IMR-90 (cell line): ENCODE data around the gene ADCY1. TPM values are rescaled to one million over a fixed set of nuclear protein-coding genes. Genes with fewer than 3 reads are reported as not detected.

Experiments
- ATAC-seq: fragments of 200-7000 bp; cut with Tn5 transposase; 2 replicates; pipeline ENCODE4 v1.9.1; 2020; ENCODE audit warnings: low read depth, mild to moderate bottlenecking, moderate library complexity
- BruUV-seq: library from RNA; stranded (reverse); fragments of 400-500 nt; replicated peaks from 2 replicates; lab custom pipeline; 2021; lab: Mats Ljungman, UMichigan
- CTCF ChIA-PET: fragments of 300-600 bp; formaldehyde crosslinking; extraction: SDS; loops from one replicate; lab custom pipeline; 2021; ENCODE audit warnings: antibody characterized with exemption; lab: Yijun Ruan, JAX
- POLR2A ChIA-PET: fragments of 300-600 bp; sonication (Branson Sonifier 250); formaldehyde crosslinking; loops from one replicate; lab custom pipeline; 2022; ENCODE audit warnings: antibody characterized with exemption; ENCODE audit not compliant: unreplicated experiment; lab: Charles Lee
- DNase-seq: peaks from one replicate; pipeline ENCODE4 v3.0.0; 2013
- H2AFZ ChIP-seq: replicated peaks from 2 replicates; pipeline ENCODE3; 2013; ENCODE audit warnings: low read length, mild to moderate bottlenecking; ENCODE audit not compliant: poor library complexity
- H2AK5ac ChIP-seq: 2 replicates; pipeline ENCODE4 v1.6.1; 2013; ENCODE audit warnings: low read depth, low read length, inconsistent platforms
- H2AK9ac ChIP-seq: replicated peaks from 2 replicates; pipeline ENCODE3; 2013; ENCODE audit warnings: mild to moderate bottlenecking, low read depth, low read length, moderate library complexity; ENCODE audit not compliant: poor library complexity
- H2BK120ac ChIP-seq: 2 replicates; pipeline ENCODE4 v1.6.1; 2013; ENCODE audit warnings: low read depth, low read length, inconsistent platforms
- H2BK15ac ChIP-seq: 3 replicates; pipeline ENCODE4 v1.6.1; 2013; ENCODE audit warnings: low read depth, low read length, inconsistent platforms
- H2BK20ac ChIP-seq: 2 replicates; pipeline ENCODE4 v1.6.1; 2013; ENCODE audit warnings: low read depth, mild to moderate bottlenecking, inconsistent platforms, low read length, moderate library complexity
- H2BK5ac ChIP-seq: 2 replicates; pipeline ENCODE4 v1.6.1; 2013; ENCODE audit warnings: mild to moderate bottlenecking, low read depth, low read length, inconsistent platforms; ENCODE audit not compliant: poor library complexity, severe bottlenecking
- H3K14ac ChIP-seq: replicated peaks from 2 replicates; pipeline ENCODE4 v1.6.1; 2013; ENCODE audit warnings: low read depth, low read length, inconsistent platforms
- H3K18ac ChIP-seq: 2 replicates; pipeline ENCODE4 v1.6.1; 2013; ENCODE audit warnings: low read depth, low read length, control low read depth
- H3K23ac ChIP-seq: 2 replicates; pipeline ENCODE4 v1.6.1; 2013; ENCODE audit warnings: low read depth, low read length, inconsistent platforms
- H3K27ac ChIP-seq: 2 replicates; pipeline ENCODE4 v1.5.1; 2013; ENCODE audit warnings: mild to moderate bottlenecking, control low read depth, low read length; ENCODE audit not compliant: insufficient read depth
- H3K27me3 ChIP-seq: 2 replicates; pipeline ENCODE4 v1.6.1; 2013; ENCODE audit warnings: low read length; ENCODE audit not compliant: control insufficient read depth, insufficient read depth
- H3K36me3 ChIP-seq: 2 replicates; pipeline ENCODE4 v1.6.1; 2013; ENCODE audit warnings: low read length, mixed read lengths; ENCODE audit not compliant: control insufficient read depth, insufficient read depth
- H3K4ac ChIP-seq: 2 replicates; pipeline ENCODE4 v1.6.1; 2013; ENCODE audit warnings: low read depth, low read length, inconsistent platforms
- H3K4me1 ChIP-seq: 2 replicates; pipeline ENCODE4 v1.6.1; 2013; ENCODE audit warnings: low read length, mixed read lengths; ENCODE audit not compliant: control insufficient read depth, insufficient read depth
- H3K4me2 ChIP-seq: 2 replicates; pipeline ENCODE4 v1.6.1; 2013; ENCODE audit warnings: low read depth, mild to moderate bottlenecking, control low read depth, low read length, moderate library complexity
- H3K4me3 ChIP-seq: 2 replicates; pipeline ENCODE4 v1.5.1; 2013; ENCODE audit warnings: low read depth, mild to moderate bottlenecking, control low read depth, low read length, moderate library complexity; ENCODE audit not compliant: insufficient read depth
- H3K56ac ChIP-seq: 2 replicates; pipeline ENCODE4 v1.6.1; 2013; ENCODE audit warnings: low read length, inconsistent platforms; ENCODE audit not compliant: insufficient read depth; ENCODE audit errors: extremely low read depth
- H3K79me1 ChIP-seq, 2 experiments: 2 replicates each; pipeline ENCODE4 v1.6.1; 2013; ENCODE audit warnings: low read length in 2 of 2, inconsistent platforms in 1 of 2, low read depth in 1 of 2
- H3K9ac ChIP-seq: 2 replicates; pipeline ENCODE4 v1.6.1; 2013; ENCODE audit warnings: low read depth, low read length, control low read depth
- H3K9me1 ChIP-seq: 2 replicates; pipeline ENCODE4 v1.6.1; 2013; ENCODE audit warnings: low read length, inconsistent platforms; ENCODE audit not compliant: insufficient read depth
- H3K9me3 ChIP-seq: 2 replicates; pipeline ENCODE4 v1.6.1; 2013; ENCODE audit warnings: low read length; ENCODE audit not compliant: control insufficient read depth, insufficient read depth
- H4K20me1 ChIP-seq: 2 replicates; pipeline ENCODE4 v1.6.1; 2013; ENCODE audit warnings: low read length, inconsistent platforms; ENCODE audit not compliant: insufficient read depth
- H4K5ac ChIP-seq: 2 replicates; pipeline ENCODE4 v1.6.1; 2013; ENCODE audit warnings: mild to moderate bottlenecking, low read depth, low read length, control low read depth
- H4K8ac ChIP-seq, 2 experiments: 2 replicates each; pipeline ENCODE4 v1.6.1; 2013; ENCODE audit warnings: low read depth in 2 of 2, low read length in 2 of 2, control low read depth in 1 of 2, inconsistent platforms in 1 of 2
- H4K91ac ChIP-seq: 2 replicates; pipeline ENCODE4 v1.6.1; 2013; ENCODE audit warnings: low read depth, low read length, inconsistent platforms; ENCODE audit not compliant: insufficient read depth
- ELK1 ChIP-seq: fragments of 150-350 bp; IDR thresholded peaks from 2 replicates; pipeline ENCODE4 v1.6.1; 2016; ENCODE audit warnings: low read depth, mild to moderate bottlenecking, low read length, moderate library complexity, borderline replicate concordance
- FOS ChIP-seq: fragments of 150-350 bp; IDR thresholded peaks from 2 replicates; pipeline ENCODE4 v1.6.1; 2016; ENCODE audit warnings: low read depth, low read length
- MAFK ChIP-seq: IDR thresholded peaks from 2 replicates; pipeline ENCODE4 v1.6.1; 2012; ENCODE audit warnings: low read depth, low read length, improper control_type of control experiment
- MAZ ChIP-seq: IDR thresholded peaks from 2 replicates; pipeline ENCODE4 v1.6.1; 2012; ENCODE audit warnings: low read depth, mild to moderate bottlenecking, low read length, improper control_type of control experiment, moderate library complexity, borderline replicate concordance
- NFE2L2 ChIP-seq: fragments of 150-350 bp; IDR thresholded peaks from 2 replicates; pipeline ENCODE4 v1.6.1; 2016; ENCODE audit warnings: low read depth, mild to moderate bottlenecking, low read length
- RAD21 ChIP-seq: IDR thresholded peaks from 2 replicates; pipeline ENCODE4 v1.6.1; 2012; ENCODE audit warnings: low read length, improper control_type of control experiment
- WGBS, 2 experiments: methylation state at CpG; one replicate each; pipeline versions ENCODE4 v1.1.5 to v1.1.7; 2013; ENCODE audit warnings: missing lambda C conversion rate in 2 of 2; ENCODE audit not compliant: insufficient read length in 1 of 2; ENCODE audit errors: extremely low coverage in 2 of 2; 5-methylcytosine and 5-hydroxymethylcytosine counted together
- dilution Hi-C: fragments of 300-500 bp; cut with HindIII; formaldehyde crosslinking; loops from one replicate; pipeline ENCODE4 v1.14.3; 2018; ENCODE audit warnings: low sequenced_read_pairs; ENCODE audit not compliant: unreplicated experiment
- in situ Hi-C: fragments of 300-500 bp; cut with MboI; formaldehyde crosslinking; loops from 3 replicates; pipeline ENCODE4 v1.14.3; 2019; ENCODE audit warnings: low sequenced_read_pairs, inconsistent platforms, mixed read lengths
- intact Hi-C: fragments of 100-400 bp; cut with micrococcal nuclease; formaldehyde crosslinking; loops from 2 replicates; pipeline ENCODE4 v1.10.0; 2022
- polyA plus RNA-seq, 3 experiments: library from polyadenylated mRNA; depleted of rRNA; stranded (reverse); fragments of >200 nt; gene quantifications; 2 replicates each; pipeline ENCODE4 v1.2.3, GENCODE V29; 2012; ENCODE audit warnings: low replicate concordance in 1 of 3
- total RNA-seq: library from RNA; depleted of rRNA; stranded (reverse); fragments of >200 nt; gene quantifications from 2 replicates; pipeline ENCODE4 v1.2.3, GENCODE V29; 2012

The ADCY1 gene
- total and polyA plus RNA-seq, 2 of the 4 experiments (the other 2 are of a cell fraction) = 0.18 to 0.24 TPM

GRCh38 chr7:45575501-45576248 lies 1.5 kb downstream of the ADCY1 start:
- Histone ChIP-seq H2AK5ac (no peak overlapping the region), H2AFZ (no peak overlapping the region), H3K23ac (no peak overlapping the region), H4K5ac (no peak overlapping the region), H3K27ac (no peak overlapping the region), H3K4me1 (peaks cover 2% of the 10 kb centered on the region; the same call in 1 of the 2 replicates), H3K36me3 (no peaks in the 10 kb centered on the region), H3K4me3 (no peak overlapping the region), H3K56ac (no peak overlapping the region), H2BK15ac (no peak overlapping the region), H4K20me1 (no peaks in the 10 kb centered on the region), H3K9ac (no peak overlapping the region), H3K9me1 (no peaks in the 10 kb centered on the region), H3K4ac (no peak overlapping the region), H4K8ac (no peak overlapping the region), H2AK9ac (no peak overlapping the region), H3K18ac (no peak overlapping the region), H2BK120ac (no peak overlapping the region), H2BK5ac (no peak overlapping the region), H3K9me3 (no peaks in the 10 kb centered on the region; the same call in 1 of the 2 replicates), H3K14ac (no peak overlapping the region), H3K4me2 (no peak overlapping the region), H3K27me3 (peaks cover 65% of the 10 kb centered on the region), H3K79me1 (no peaks in the 10 kb centered on the region), H2BK20ac (no peak overlapping the region), H4K91ac (no peak overlapping the region)
- in situ Hi-C loops (no loop called here), dilution Hi-C loops (no loop called here), intact Hi-C loops (no loop called here)
- DNase-seq (no peak), ATAC-seq (no peak)
- TF ChIP-seq FOS = no peak
- TF ChIP-seq NFE2L2 = no peak
- no peak for TF ChIP-seq MAFK
- TF ChIP-seq ELK1 = no peak
- no peak for TF ChIP-seq RAD21
- TF ChIP-seq MAZ = no peak
- ChIA-PET POLR2A (no interaction called here), CTCF (no interaction called here)
- BruUV-seq = no TSS peak
- 3% methylated on average over 17 of the region's 36 CpGs; no CpG with 5 or more reads in 1 of the 2 experiments for WGBS, 2 experiments
